GM12878 (cell line): ENCODE data around the gene GLUD1. TPM values are rescaled to one million over a fixed set of nuclear protein-coding genes. Genes with fewer than 3 reads are reported as not detected.

Experiments
- ATAC-seq: fragments of 200-7000 bp; cut with Tn5 transposase; 3 replicates; pipeline ENCODE4 v1.9.1; 2020; ENCODE audit warnings: mild to moderate bottlenecking, moderate library complexity
- BruUV-seq: library from RNA; stranded (reverse); fragments of 400-500 nt; replicated peaks from 2 replicates; lab custom pipeline; 2021; lab: Mats Ljungman, UMichigan
- CTCF ChIA-PET: fragments of 300-600 bp; sonication (Branson Sonifier 250); formaldehyde crosslinking; extraction: SDS; loops from one replicate; lab custom pipeline; 2021; ENCODE audit warnings: inconsistent platforms; lab: Yijun Ruan, JAX
- POLR2A ChIA-PET: fragments of 350-600 bp; formaldehyde crosslinking; extraction: SDS; loops from one replicate; lab custom pipeline; 2021; ENCODE audit warnings: inconsistent platforms; lab: Charles Lee
- RAD21 ChIA-PET: fragments of 300-600 bp; sonication (Branson Sonifier 250); formaldehyde crosslinking; loops from one replicate; lab custom pipeline; 2023; ENCODE audit warnings: antibody characterized with exemption; ENCODE audit not compliant: unreplicated experiment; lab: Charles Lee
- SMC1A ChIA-PET: fragments of 300-600 bp; sonication (Branson Sonifier 250); formaldehyde crosslinking; loops from one replicate; lab custom pipeline; 2023; ENCODE audit not compliant: unreplicated experiment, uncharacterized antibody; lab: Charles Lee
- DNase-seq: peaks from one replicate; pipeline ENCODE4 v3.0.0-alpha.2; 2011; ENCODE audit warnings: low read depth, low spot score
- FAIRE-seq: peaks from 3 replicates; lab custom pipeline; 2011; peaks lifted over from hg19 to GRCh38; lab: Jason Lieb, UNC
- H2AFZ ChIP-seq: 2 replicates; pipeline ENCODE4 v1.6.0; 2011; ENCODE audit warnings: low read depth, low read length, control low read depth; ENCODE audit not compliant: control insufficient read depth
- H3K27ac ChIP-seq: 2 replicates; pipeline ENCODE4 v1.5.1; 2011; ENCODE audit warnings: control low read depth; ENCODE audit not compliant: control insufficient read depth, insufficient read depth
- H3K27me3 ChIP-seq, 2 experiments: replicated peaks in 1 of 2; 2 replicates each; pipeline versions ENCODE4 v1.6.0 to v1.6.1; 2011; ENCODE audit warnings: low read length in 1 of 2; ENCODE audit not compliant: control insufficient read depth in 2 of 2, insufficient read depth in 2 of 2
- H3K36me3 ChIP-seq, 2 experiments: 2 replicates each; pipeline ENCODE4 v1.5.1; 2011; ENCODE audit warnings: low read length in 1 of 2; ENCODE audit not compliant: control insufficient read depth in 2 of 2, insufficient read depth in 2 of 2
- H3K4me1 ChIP-seq: 2 replicates; pipeline ENCODE4 v1.6.1; 2011; ENCODE audit warnings: mild to moderate bottlenecking, low read length, moderate library complexity, mixed read lengths; ENCODE audit not compliant: control insufficient read depth, insufficient read depth
- H3K4me2 ChIP-seq: 2 replicates; pipeline ENCODE4 v1.6.0; 2011; ENCODE audit warnings: control low read depth; ENCODE audit not compliant: control insufficient read depth, insufficient read depth
- H3K4me3 ChIP-seq: fragments of 200-600 bp; sonication (generic); 2 replicates; pipeline ENCODE4 v1.5.1; 2016
- H3K79me2 ChIP-seq: 2 replicates; pipeline ENCODE4 v1.6.0; 2011; ENCODE audit warnings: low read length; ENCODE audit not compliant: control insufficient read depth, insufficient read depth
- H3K9ac ChIP-seq: 2 replicates; pipeline ENCODE4 v1.8.0; 2011; ENCODE audit warnings: low read length, control low read depth, mixed read lengths; ENCODE audit not compliant: control insufficient read depth, insufficient read depth
- H3K9me3 ChIP-seq: replicated peaks from 3 replicates; pipeline ENCODE4 v1.5.1; 2011; ENCODE audit warnings: mild to moderate bottlenecking, low read length; ENCODE audit not compliant: control insufficient read depth, insufficient read depth
- H4K20me1 ChIP-seq: 2 replicates; pipeline ENCODE4 v1.6.0; 2011; ENCODE audit not compliant: control insufficient read depth, insufficient read depth
- JUND ChIP-seq: IDR thresholded peaks from 2 replicates; pipeline ENCODE4 v1.6.1; 2012; ENCODE audit warnings: low read depth, mild to moderate bottlenecking, low read length, improper control_type of control experiment, moderate library complexity
- SP1 ChIP-seq: IDR thresholded peaks from one replicate; pipeline ENCODE4 v1.6.1; 2011; ENCODE audit warnings: low read depth, low read length
- TCF3 ChIP-seq: IDR thresholded peaks from 2 replicates; pipeline ENCODE4 v1.6.1; 2012; ENCODE audit warnings: low read depth, mild to moderate bottlenecking, low read length, borderline replicate concordance; ENCODE audit not compliant: insufficient read depth
- WGBS: methylation state at CpG from one replicate; pipeline ENCODE4 v1.1.6; 2016; ENCODE audit warnings: low lambda C conversion rate; ENCODE audit not compliant: insufficient replicate concordance, insufficient coverage; ENCODE audit errors: missing lambda C conversion rate; 5-methylcytosine and 5-hydroxymethylcytosine counted together
- in situ Hi-C: fragments of 300-500 bp; cut with MboI; formaldehyde crosslinking; loops from 9 replicates; pipeline ENCODE4 v1.14.3; 2018; ENCODE audit warnings: mixed read lengths
- intact Hi-C: fragments of 100-400 bp; cut with micrococcal nuclease; formaldehyde crosslinking; loops from one replicate; pipeline ENCODE4 v1.14.2; 2022; ENCODE audit not compliant: unreplicated experiment
- polyA plus RNA-seq, 11 experiments: library from polyadenylated mRNA; depleted of rRNA in 4 of 11; unstranded in 6 of 11; stranded (reverse) in 5 of 11; fragments of >200 nt; fragmentation: Nextera tagmentation in 4 of 11; fragmentation: Illumina TruSeq in 1 of 11; extraction: Ambion mirVana in 4 of 11; extraction: Trizol in 1 of 11; gene quantifications; 1 replicate in 1 of 11; 2 replicates in 10 of 11; pipeline versions ENCODE4 v1.2.1 to v1.2.3, GENCODE V29; 2011 to 2016; ENCODE audit warnings: inconsistent platforms in 2 of 11, missing spikeins in 2 of 11, low read depth in 1 of 11
- total RNA-seq, 4 experiments: library from RNA; depleted of rRNA in 3 of 4; stranded (reverse); fragments of >200 nt in 3 of 4; fragmentation: Illumina TruSeq in 1 of 4; extraction: Trizol in 1 of 4; gene quantifications; 2 replicates each; pipeline versions ENCODE4 v1.2.1 to v1.2.3, GENCODE V29; 2013 to 2021
- TF ChIP-seq, protein P1 (sequence below): fragments of 450-650 bp; formaldehyde crosslinking; IDR thresholded peaks from 2 replicates; pipeline ENCODE4 v1.4.0; 2022; ENCODE audit warnings: mild to moderate bottlenecking, moderate library complexity

The GLUD1 gene
- total and polyA plus RNA-seq, 10 of the 15 experiments (the other 5 are each of a cell fraction or from before 2014, with no cell fraction given), result 26.1 to 109 (median 81.4) TPM

DNA sequence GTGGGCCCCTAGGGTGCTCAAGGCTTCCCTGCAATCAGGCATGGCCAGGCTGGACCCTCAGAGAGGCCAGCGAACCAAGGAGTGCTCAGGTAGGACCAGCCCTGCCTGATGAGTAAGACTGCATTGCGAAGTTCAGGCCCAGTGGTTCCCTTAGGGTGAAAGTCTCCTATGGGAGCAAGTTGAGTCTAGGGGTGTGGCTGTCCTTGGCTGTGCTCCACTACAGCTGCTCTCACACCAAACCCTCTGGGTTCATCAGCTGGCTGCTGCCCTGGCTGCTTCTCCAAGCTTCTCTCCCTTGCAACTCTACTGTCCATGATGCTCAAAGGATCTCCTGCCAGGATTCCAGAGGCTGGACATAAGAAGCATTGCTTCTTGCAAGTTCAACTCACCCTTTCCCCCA, 55.9 kb downstream of the GLUD1 start:
- Histone ChIP-seq H3K79me2 (no peaks in the 10 kb centered on the region), H4K20me1 (no peaks in the 10 kb centered on the region), H3K36me3 (no peaks in the 10 kb centered on the region; a peak in 1 of 4 replicates), H3K27me3 (no peaks in the 10 kb centered on the region; a peak in 2 of 4 replicates), H3K9me3 (no peaks in the 10 kb centered on the region), H2AFZ (no peak overlapping the region), H3K9ac (no peak overlapping the region), H3K4me3 (no peak overlapping the region), H3K4me1 (no peaks in the 10 kb centered on the region), H3K4me2 (no peak overlapping the region), H3K27ac (no peak overlapping the region)
- SMC1A ChIA-PET, result interaction anchor here (1.2 kb wide), 1 partner anchor 15 kb away, joined by 4 read pairs; no protein-coding TSS in a partner anchor
- CTCF ChIA-PET, result no interaction called here
- ATAC-seq (no peak), DNase-seq (no peak), FAIRE-seq (no peak)
- intact Hi-C loops, result no loop called here
- no TSS peak for BruUV-seq
- RAD21 ChIA-PET, result no interaction called here
- 56% methylated on average over 2 of the region's 2 CpGs for WGBS
- TF ChIP-seq TCF3 (no peak), SP1 (no peak), JUND (no peak)
- TF ChIP-seq, protein P1, sequence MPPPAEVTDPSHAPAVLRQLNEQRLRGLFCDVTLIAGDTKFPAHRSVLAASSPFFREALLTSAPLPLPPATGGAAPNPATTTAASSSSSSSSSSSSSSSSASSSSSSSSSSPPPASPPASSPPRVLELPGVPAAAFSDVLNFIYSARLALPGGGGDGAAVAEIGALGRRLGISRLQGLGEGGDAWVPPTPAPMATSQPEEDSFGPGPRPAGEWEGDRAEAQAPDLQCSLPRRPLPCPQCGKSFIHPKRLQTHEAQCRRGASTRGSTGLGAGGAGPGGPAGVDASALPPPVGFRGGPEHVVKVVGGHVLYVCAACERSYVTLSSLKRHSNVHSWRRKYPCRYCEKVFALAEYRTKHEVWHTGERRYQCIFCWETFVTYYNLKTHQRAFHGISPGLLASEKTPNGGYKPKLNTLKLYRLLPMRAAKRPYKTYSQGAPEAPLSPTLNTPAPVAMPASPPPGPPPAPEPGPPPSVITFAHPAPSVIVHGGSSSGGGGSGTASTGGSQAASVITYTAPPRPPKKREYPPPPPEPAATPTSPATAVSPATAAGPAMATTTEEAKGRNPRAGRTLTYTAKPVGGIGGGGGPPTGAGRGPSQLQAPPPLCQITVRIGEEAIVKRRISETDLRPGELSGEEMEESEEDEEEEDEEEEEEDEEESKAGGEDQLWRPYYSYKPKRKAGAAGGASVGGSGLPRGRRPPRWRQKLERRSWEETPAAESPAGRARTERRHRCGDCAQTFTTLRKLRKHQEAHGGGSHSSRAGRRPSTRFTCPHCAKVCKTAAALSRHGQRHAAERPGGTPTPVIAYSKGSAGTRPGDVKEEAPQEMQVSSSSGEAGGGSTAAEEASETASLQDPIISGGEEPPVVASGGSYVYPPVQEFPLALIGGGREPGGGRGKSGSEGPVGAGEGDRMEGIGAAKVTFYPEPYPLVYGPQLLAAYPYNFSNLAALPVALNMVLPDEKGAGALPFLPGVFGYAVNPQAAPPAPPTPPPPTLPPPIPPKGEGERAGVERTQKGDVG (CRISPR knock-in tag), result no peak
- in situ Hi-C loops, result no loop called here
- POLR2A ChIA-PET, result interaction anchor here (0.5 kb wide), 1 partner anchor 291 kb away, joined by 5 read pairs; no protein-coding TSS in a partner anchor
